ENCODE measurements around the gene COL5A2.

Gene COL5A2

GRCh38 chr2:189181706-189182105, 2.1 kb upstream of the COL5A2 start:
- Histone ChIP-seq H3K27ac (ENCODE audit: low read depth, low read length) (no peak overlapping the region), H3K4me3 (ENCODE audit: low read depth, low read length) (no peak overlapping the region), H3K27me3 (ENCODE audit: control insufficient read depth, insufficient read depth, low read length) (no peaks in the 10 kb centered on the region), H3K9me3 (ENCODE audit: control insufficient read depth, insufficient read depth, low read depth, low read length) (no peaks in the 10 kb centered on the region), H3K36me3 (ENCODE audit: control insufficient read depth, insufficient read depth, low read length) (no peaks in the 10 kb centered on the region), H3K4me1 (ENCODE audit: control insufficient read depth, insufficient read depth, low read length) (peaks cover 11% of the 10 kb centered on the region), H3K9ac (ENCODE audit: low read length) (no peak overlapping the region)

- peaks cover 11% of the 10 kb centered on the region for H3K4me1 ChIP-seq (ENCODE audit: control insufficient read depth, insufficient read depth, low read length)
These were observed 613 bp downstream of the COL5A2 start for GRCh38 chr2:189178726-189179569.

GRCh38 chr2:189178054-189178453, 1.5 kb downstream of the COL5A2 start:
- H3K27ac ChIP-seq (ENCODE audit: low read depth, low read length), result no peak overlapping the region; the same call in 1 of the 2 replicates
- H3K4me1 ChIP-seq (ENCODE audit: control insufficient read depth, insufficient read depth, low read length), result peaks cover 11% of the 10 kb centered on the region
- H3K9ac ChIP-seq (ENCODE audit: low read length), result peak overlapping the region; percentile 79
- peak overlapping the region; percentile 59 for H3K4me3 ChIP-seq (ENCODE audit: low read depth, low read length)
- H3K36me3 ChIP-seq (ENCODE audit: control insufficient read depth, insufficient read depth, low read length), result no peaks in the 10 kb centered on the region
- no peaks in the 10 kb centered on the region for H3K27me3 ChIP-seq (ENCODE audit: control insufficient read depth, insufficient read depth, low read length)
- no peaks in the 10 kb centered on the region for H3K9me3 ChIP-seq (ENCODE audit: control insufficient read depth, insufficient read depth, low read depth, low read length)

More at GRCh38 chr2:189178726-189179569, 613 bp downstream of the COL5A2 start:
- Histone ChIP-seq H3K9ac (ENCODE audit: low read length) (peak overlapping the region; percentile 79), H3K9me3 (ENCODE audit: control insufficient read depth, insufficient read depth, low read depth, low read length) (no peaks in the 10 kb centered on the region), H3K27ac (ENCODE audit: low read depth, low read length) (peak overlapping the region; percentile 43; the same call in 1 of the 2 replicates), H3K27me3 (ENCODE audit: control insufficient read depth, insufficient read depth, low read length) (no peaks in the 10 kb centered on the region), H3K4me3 (ENCODE audit: low read depth, low read length) (peak overlapping the region; percentile 59), H3K36me3 (ENCODE audit: control insufficient read depth, insufficient read depth, low read length) (no peaks in the 10 kb centered on the region)

GRCh38 chr2:189177251-189177840, 2.2 kb downstream of the COL5A2 start:
- H3K9me3 ChIP-seq (ENCODE audit: control insufficient read depth, insufficient read depth, low read depth, low read length), result no peaks in the 10 kb centered on the region
- peaks cover 11% of the 10 kb centered on the region for H3K4me1 ChIP-seq (ENCODE audit: control insufficient read depth, insufficient read depth, low read length)
- H3K27ac ChIP-seq (ENCODE audit: low read depth, low read length), result no peak overlapping the region; the same call in 1 of the 2 replicates
- no peaks in the 10 kb centered on the region for H3K27me3 ChIP-seq (ENCODE audit: control insufficient read depth, insufficient read depth, low read length)
- peak overlapping the region; percentile 59; the same call in 1 of the 2 replicates for H3K4me3 ChIP-seq (ENCODE audit: low read depth, low read length)
- no peaks in the 10 kb centered on the region for H3K36me3 ChIP-seq (ENCODE audit: control insufficient read depth, insufficient read depth, low read length)
- peak overlapping the region; percentile 5 for H3K9ac ChIP-seq (ENCODE audit: low read length)

DNA sequence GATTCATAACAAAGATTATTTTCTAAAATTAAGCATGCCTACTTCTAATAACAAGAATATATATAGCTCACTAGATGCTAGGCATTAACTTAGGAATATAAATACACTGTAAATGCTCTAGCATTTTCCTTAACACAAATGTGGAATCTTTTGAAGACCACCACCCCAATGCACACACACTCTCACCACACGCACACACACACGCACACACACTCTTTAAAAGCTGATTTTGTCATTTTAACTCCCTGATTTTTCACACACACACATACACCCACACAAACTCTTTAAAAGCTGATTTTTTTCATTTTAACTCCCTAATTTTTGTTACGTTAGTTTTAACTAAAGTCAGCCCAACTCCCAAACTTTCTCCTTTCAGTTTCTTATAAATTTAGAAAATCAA, 3.0 kb downstream of the COL5A2 start:
- no peak overlapping the region; the same call in 1 of the 2 replicates for H3K27ac ChIP-seq (ENCODE audit: low read depth, low read length)
- H3K4me3 ChIP-seq (ENCODE audit: low read depth, low read length), result peak overlapping the region; percentile 59; the same call in 1 of the 2 replicates
- H3K27me3 ChIP-seq (ENCODE audit: control insufficient read depth, insufficient read depth, low read length), result no peaks in the 10 kb centered on the region
- H3K36me3 ChIP-seq (ENCODE audit: control insufficient read depth, insufficient read depth, low read length), result no peaks in the 10 kb centered on the region
- no peaks in the 10 kb centered on the region for H3K9me3 ChIP-seq (ENCODE audit: control insufficient read depth, insufficient read depth, low read depth, low read length)
- peak overlapping the region; percentile 3 for H3K9ac ChIP-seq (ENCODE audit: low read length)
- peaks cover 11% of the 10 kb centered on the region for H3K4me1 ChIP-seq (ENCODE audit: control insufficient read depth, insufficient read depth, low read length)

DNA sequence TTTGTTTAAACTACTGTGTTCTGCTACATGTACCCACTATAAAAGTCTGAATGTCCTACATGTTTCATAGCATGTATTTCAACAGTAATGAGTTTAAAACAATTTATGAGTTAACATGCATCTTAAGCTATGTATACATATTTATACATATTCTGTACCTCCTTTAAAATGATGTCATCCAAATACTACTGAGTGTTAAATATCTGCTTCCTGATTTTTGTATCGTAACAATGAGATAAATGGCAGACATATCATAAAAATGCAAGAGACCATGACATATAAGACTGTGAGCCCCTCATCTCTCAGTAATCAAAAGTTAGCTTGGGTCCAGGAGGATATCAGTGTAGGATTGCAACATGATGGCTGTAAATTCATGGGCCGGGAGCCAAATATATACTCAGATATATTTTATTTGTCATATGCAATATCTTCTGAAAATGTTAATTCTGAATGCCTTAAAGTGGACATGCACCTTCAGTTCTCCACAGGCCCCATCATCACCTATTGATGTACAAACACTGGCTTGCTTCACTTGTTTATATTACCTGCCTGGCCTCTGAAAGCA, 3.6 kb downstream of the COL5A2 start:
- Histone ChIP-seq H3K4me1 (ENCODE audit: control insufficient read depth, insufficient read depth, low read length) (peaks cover 11% of the 10 kb centered on the region), H3K27ac (ENCODE audit: low read depth, low read length) (no peak overlapping the region), H3K27me3 (ENCODE audit: control insufficient read depth, insufficient read depth, low read length) (no peaks in the 10 kb centered on the region), H3K9me3 (ENCODE audit: control insufficient read depth, insufficient read depth, low read depth, low read length) (no peaks in the 10 kb centered on the region), H3K36me3 (ENCODE audit: control insufficient read depth, insufficient read depth, low read length) (no peaks in the 10 kb centered on the region), H3K4me3 (ENCODE audit: low read depth, low read length) (peak overlapping the region; percentile 59; the same call in 1 of the 2 replicates), H3K9ac (ENCODE audit: low read length) (no peak overlapping the region)

DNA sequence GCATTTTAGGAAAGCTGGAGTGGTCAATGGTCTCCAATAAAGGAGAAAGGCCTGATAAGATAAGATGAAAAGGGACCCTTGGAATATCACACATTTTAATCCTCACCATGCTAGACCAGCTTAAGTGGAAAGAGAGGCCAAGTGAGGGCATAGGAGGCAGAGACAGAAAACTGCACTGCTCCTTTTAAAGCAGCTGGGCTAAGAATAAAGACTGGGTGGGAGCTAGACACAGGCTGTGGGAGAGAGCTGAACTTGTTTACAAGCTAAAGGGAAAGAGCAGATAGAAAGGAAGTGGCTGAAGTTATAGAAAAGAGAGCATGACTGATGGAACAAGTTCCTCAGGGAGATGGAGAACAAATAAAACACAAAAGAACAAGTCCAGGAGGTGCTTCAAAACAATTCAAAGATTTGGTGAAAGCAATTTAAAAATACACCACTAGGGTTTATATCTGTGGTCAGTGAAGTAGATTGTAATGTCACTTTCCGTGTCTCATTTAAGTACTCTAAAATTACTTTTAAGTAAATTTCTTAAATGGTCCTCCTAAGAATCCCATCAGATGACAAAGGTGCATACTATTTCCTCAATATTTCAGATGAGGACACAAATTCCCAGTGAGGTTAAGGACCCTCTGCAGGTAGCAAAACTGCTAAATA, 7.5 kb downstream of the COL5A2 start:
- H3K36me3 ChIP-seq (ENCODE audit: control insufficient read depth, insufficient read depth, low read length), result no peaks in the 10 kb centered on the region
- H3K4me3 ChIP-seq (ENCODE audit: low read depth, low read length), result no peak overlapping the region
- no peaks in the 10 kb centered on the region for H3K9me3 ChIP-seq (ENCODE audit: control insufficient read depth, insufficient read depth, low read depth, low read length)
- no peaks in the 10 kb centered on the region; the same call in 1 of the 2 replicates for H3K4me1 ChIP-seq (ENCODE audit: control insufficient read depth, insufficient read depth, low read length)
- H3K27me3 ChIP-seq (ENCODE audit: control insufficient read depth, insufficient read depth, low read length), result no peaks in the 10 kb centered on the region
- H3K9ac ChIP-seq (ENCODE audit: low read length), result no peak overlapping the region
- H3K27ac ChIP-seq (ENCODE audit: low read depth, low read length), result no peak overlapping the region

DNA sequence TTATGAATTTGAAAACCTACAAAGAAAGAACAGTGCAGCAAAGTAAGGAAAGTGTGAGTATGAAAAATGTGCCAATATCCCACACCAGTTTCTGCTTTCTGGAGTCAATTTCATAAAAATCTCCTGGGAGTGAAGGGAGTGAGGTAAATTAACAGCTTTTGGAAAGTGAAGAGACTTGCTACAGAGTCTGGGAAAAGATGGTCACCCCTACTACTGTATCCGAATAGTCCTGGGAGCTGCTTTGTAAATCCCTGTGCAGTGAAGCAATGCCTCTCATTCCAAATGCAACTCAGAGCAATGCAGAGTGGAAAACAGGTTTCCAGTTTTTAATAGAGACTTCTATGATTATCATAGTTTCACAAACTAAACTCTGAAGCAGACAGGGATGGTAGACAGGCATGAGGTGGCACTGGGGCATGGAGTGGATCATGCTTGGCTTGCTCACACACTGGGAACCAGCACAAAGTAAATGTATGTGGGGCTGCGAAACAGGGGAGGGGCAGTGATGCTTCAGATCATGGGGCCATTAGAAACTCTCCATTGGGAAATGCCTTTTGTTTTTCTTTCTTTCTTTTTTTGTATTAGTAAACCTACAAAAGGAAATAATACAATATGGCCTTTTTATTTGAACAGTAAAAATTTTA, 10.6 kb downstream of the COL5A2 start:
- H3K4me1 ChIP-seq (ENCODE audit: control insufficient read depth, insufficient read depth, low read length), result peaks cover 12% of the 10 kb centered on the region
- H3K27ac ChIP-seq (ENCODE audit: low read depth, low read length), result no peak overlapping the region
- H3K9ac ChIP-seq (ENCODE audit: low read length), result no peak overlapping the region
- H3K36me3 ChIP-seq (ENCODE audit: control insufficient read depth, insufficient read depth, low read length), result no peaks in the 10 kb centered on the region
- no peaks in the 10 kb centered on the region for H3K9me3 ChIP-seq (ENCODE audit: control insufficient read depth, insufficient read depth, low read depth, low read length)
- no peaks in the 10 kb centered on the region for H3K27me3 ChIP-seq (ENCODE audit: control insufficient read depth, insufficient read depth, low read length)
- no peak overlapping the region for H3K4me3 ChIP-seq (ENCODE audit: low read depth, low read length)

- Histone ChIP-seq H3K4me1 (ENCODE audit: control insufficient read depth, insufficient read depth, low read length) (peaks cover 21% of the 10 kb centered on the region), H3K27me3 (ENCODE audit: control insufficient read depth, insufficient read depth, low read length) (no peaks in the 10 kb centered on the region), H3K27ac (ENCODE audit: low read depth, low read length) (no peak overlapping the region), H3K4me3 (ENCODE audit: low read depth, low read length) (no peak overlapping the region), H3K36me3 (ENCODE audit: control insufficient read depth, insufficient read depth, low read length) (no peaks in the 10 kb centered on the region), H3K9me3 (ENCODE audit: control insufficient read depth, insufficient read depth, low read depth, low read length) (no peaks in the 10 kb centered on the region), H3K9ac (ENCODE audit: low read length) (no peak overlapping the region)
These were observed 13.7 kb downstream of the COL5A2 start for GRCh38 chr2:189165656-189166380.

GRCh38 chr2:189164746-189165145, 14.8 kb downstream of the COL5A2 start:
- Histone ChIP-seq H3K9ac (ENCODE audit: low read length) (no peak overlapping the region), H3K4me3 (ENCODE audit: low read depth, low read length) (no peak overlapping the region), H3K27me3 (ENCODE audit: control insufficient read depth, insufficient read depth, low read length) (no peaks in the 10 kb centered on the region), H3K36me3 (ENCODE audit: control insufficient read depth, insufficient read depth, low read length) (no peaks in the 10 kb centered on the region), H3K9me3 (ENCODE audit: control insufficient read depth, insufficient read depth, low read depth, low read length) (no peaks in the 10 kb centered on the region), H3K27ac (ENCODE audit: low read depth, low read length) (no peak overlapping the region), H3K4me1 (ENCODE audit: control insufficient read depth, insufficient read depth, low read length) (peaks cover 21% of the 10 kb centered on the region)
